Hematopoietic multipotent progenitor cell treated with erythropoietin and hydrocortisone succinate and interleukin-3 and kit ligand, for 15 days (in vitro differentiated cells): ENCODE data around the gene NCSTN.

Experiments
- DNase-seq: peaks from one replicate; pipeline ENCODE4 v3.0.0-alpha.2; 2015; ENCODE audit warnings: low spot score

NCSTN gene

DNA sequence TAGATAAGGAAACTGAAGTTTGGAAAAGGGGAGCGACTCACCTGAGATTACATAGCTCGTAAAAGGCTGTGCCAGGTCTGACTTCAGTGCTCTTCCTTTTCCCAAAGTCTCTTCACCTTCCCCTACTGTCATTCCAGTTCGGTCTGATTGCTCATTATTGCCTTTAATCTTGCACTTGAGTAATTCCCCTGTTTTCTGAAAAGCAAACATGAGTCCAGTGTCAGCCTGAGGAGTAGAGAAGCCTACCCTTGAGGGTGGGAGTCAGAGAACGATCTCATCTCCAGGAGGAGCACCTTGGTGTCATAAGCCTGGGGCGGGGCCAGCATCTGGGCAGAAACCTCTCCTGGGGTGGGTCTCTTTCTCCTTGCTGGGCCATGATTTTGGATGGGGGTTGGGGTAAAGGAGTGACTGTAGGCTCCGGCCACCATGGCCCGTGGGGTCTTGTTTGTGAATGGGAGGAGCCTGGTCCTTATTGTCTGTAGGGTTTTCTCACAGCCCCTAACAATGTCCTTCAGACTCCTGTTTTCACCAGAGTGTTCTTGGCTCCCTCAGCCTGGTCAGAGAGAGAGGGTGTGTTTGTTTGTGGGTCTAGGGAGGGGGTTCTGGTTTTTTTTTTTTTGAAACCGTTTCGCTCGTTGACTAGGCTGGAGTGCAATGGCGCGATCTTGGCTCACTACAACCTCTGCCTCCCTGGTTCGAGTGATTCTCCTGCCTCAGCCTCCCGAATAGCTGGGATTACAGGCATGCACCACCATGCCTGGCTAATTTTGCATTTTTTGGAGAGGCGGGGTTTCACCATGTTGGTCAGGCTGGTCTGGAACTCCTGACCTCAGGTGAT is 63.2 kb downstream of the NCSTN start:
- DNase-seq = no peak

DNA sequence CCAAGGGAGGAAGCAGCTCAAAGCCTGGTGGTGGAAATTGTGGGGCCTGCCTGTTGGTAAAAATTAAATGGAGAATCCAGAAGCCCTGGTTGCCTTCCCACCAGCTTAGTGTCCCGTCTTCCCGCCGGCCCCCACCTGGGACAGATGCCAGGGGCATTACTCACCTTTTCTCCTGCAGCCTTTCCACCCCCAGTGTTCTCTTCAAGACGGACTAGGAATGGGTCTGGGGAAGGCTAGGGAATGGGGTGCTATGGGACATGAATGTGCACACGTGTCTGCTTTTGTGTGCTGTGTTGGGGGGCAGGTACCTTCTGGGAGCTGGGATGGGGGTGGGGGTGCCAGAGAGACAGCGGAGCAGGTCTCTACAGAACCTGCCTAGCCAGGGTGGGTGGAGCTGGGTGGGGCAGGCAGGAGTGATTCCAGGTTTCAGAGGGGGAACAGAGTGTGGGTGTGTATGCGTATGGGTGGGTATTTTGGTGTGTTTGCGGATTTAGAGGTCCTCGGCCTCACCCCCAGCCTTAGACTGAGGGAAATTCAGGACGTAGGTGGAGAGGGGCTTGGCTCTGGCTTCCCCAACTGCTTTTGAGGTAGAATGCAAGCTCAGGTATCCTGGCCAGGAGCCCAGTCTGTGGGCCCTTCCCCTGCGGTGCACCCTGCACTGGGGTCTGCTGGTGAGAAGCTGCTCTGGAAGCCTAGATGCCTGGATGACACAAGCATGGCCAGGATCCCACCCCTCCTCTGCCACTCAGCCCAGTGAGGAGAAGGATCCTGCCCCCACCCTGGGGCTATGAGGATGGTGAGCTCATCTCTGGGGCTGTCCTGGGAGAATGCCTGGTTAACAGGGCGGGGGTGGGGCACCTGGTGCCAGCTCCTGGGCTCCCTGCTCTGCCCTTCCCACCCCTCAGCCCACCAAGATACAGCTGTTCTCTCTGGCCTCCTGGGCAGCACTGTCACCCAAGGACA is 64.9 kb downstream of the NCSTN start:
- DNase-seq = no peak
